NCI-H2196 (cell line): ENCODE measurements around the gene P2RY14.

Experiments
- DNase-seq: peaks from one replicate; lab custom pipeline; 2025; ENCODE audit not compliant: unreplicated experiment; lab: John Stamatoyannopoulos, UW

P2RY14 gene

GRCh38 chr3:151218136-151218535, 60.2 kb downstream of the P2RY14 start:
- no peak for DNase-seq

- DNase-seq = no peak
Measured at GRCh38 chr3:151216641-151217607, 61.4 kb downstream of the P2RY14 start.

- DNase-seq = no peak
Measured at GRCh38 chr3:151214459-151214858, 63.9 kb downstream of the P2RY14 start.

- DNase-seq = no peak
Measured at GRCh38 chr3:151213881-151214280, 64.5 kb downstream of the P2RY14 start.

GRCh38 chr3:151213151-151213550, 65.2 kb downstream of the P2RY14 start:
- DNase-seq = no peak

GRCh38 chr3:151210676-151211381, 67.5 kb downstream of the P2RY14 start:
- DNase-seq = no peak

- DNase-seq = no peak
Measured at GRCh38 chr3:151209654-151210053, 68.7 kb downstream of the P2RY14 start.

- no peak for DNase-seq
Measured at GRCh38 chr3:151206201-151206600, 72.1 kb downstream of the P2RY14 start.

- no peak for DNase-seq
Measured at GRCh38 chr3:151205482-151205881, 72.9 kb downstream of the P2RY14 start.

GRCh38 chr3:151204530-151205402, 73.6 kb downstream of the P2RY14 start:
- DNase-seq = no peak

GRCh38 chr3:151203051-151203420, 75.3 kb downstream of the P2RY14 start, which contains the start of gene GPR171:
Gene GPR171 (minus strand): TSS chr3:151203216. CDS start chr3:151199386, 3,830 bp downstream.
- no peak for DNase-seq

- DNase-seq = no peak
Measured at GRCh38 chr3:151201051-151201730, 77.2 kb downstream of the P2RY14 start.

- DNase-seq = peak; percentile 10
Measured at GRCh38 chr3:151200586-151200985, 77.8 kb downstream of the P2RY14 start.

- no peak for DNase-seq
Measured at GRCh38 chr3:151199554-151200438, 78.5 kb downstream of the P2RY14 start.

GRCh38 chr3:151198849-151199248, 79.5 kb downstream of the P2RY14 start:
- DNase-seq = no peak

- no peak for DNase-seq
Measured at GRCh38 chr3:151197981-151198767, 80.2 kb downstream of the P2RY14 start.

- DNase-seq = no peak
Measured at GRCh38 chr3:151197228-151197627, 81.1 kb downstream of the P2RY14 start.

- no peak for DNase-seq
Measured at GRCh38 chr3:151196434-151196833, 81.9 kb downstream of the P2RY14 start.

- no peak for DNase-seq
Measured at GRCh38 chr3:151195826-151196225, 82.5 kb downstream of the P2RY14 start.
